Non-pigmented ciliary epithelial cell (primary cell): ENCODE data around the gene RAB24.
"Not testable (repeated sequence)": the region's sequence is repeated elsewhere in the genome, so short reads cannot be mapped to it uniquely, and the experiment has no call there.

Source experiments
- DNase-seq: peaks from one replicate; pipeline ENCODE4 v3.0.0-alpha.2; 2010; ENCODE audit warnings: low read depth

Gene RAB24

DNA sequence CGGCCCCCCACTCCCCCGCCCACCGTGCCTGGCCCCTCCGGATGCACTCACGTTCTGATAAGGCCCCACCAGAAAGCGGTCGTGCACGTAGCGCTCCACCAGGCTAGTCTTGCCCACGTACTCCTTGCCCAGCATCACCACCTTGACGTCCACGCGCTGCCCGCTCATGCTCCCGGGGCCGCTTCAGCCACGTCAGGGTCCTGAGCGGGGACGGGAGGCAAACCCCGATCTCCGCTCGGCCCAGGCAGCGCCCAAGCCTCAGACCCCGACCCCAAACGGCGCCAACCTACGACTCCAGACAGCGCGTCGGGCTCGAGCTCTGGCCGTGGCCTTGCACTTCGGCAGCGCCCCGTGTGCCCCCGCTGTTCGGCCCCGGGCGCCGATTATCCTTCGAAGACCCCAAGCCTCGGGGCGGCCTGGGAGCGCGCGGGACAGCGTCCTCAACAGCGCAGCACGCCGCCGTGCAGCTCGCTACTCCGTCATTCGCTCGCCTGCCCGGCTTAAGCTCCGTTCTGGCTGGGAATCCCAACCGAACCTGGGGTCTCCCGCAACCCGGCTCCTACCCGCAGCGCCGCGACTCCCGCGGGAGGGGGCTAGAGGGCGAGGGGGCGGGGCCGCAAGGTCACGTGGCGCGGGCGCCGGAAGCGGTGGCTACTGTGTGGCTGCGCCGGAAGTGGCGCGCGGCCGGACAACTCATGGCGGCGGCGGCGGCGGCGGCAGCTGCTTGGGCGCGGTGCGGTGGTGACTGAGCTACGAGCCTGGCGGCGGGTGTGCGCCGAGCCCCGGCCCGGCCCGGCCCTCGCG lies at the start of gene RAB24, which contains the start of gene PRELID1:
RAB24 (minus strand) TSS at position 599 of the 804 bp plus-strand sequence; CDS start at position 168, 431 bp downstream.
PRELID1 (plus strand) TSS at position 679 of the 804 bp plus-strand sequence. CDS start 187 bp downstream, outside the sequence.
- DNase-seq = no peak

GRCh38 chr5:177353093-177353492 lies 49.6 kb upstream of the RAB24 start:
- no peak for DNase-seq

- DNase-seq = peak; percentile 86
Observed at GRCh38 chr5:177351392-177352329, 48.1 kb upstream of the RAB24 start, which contains the start of gene LMAN2. LMAN2 (minus strand) TSS chr5:177351668; CDS start chr5:177351647, 21 bp downstream.

DNA sequence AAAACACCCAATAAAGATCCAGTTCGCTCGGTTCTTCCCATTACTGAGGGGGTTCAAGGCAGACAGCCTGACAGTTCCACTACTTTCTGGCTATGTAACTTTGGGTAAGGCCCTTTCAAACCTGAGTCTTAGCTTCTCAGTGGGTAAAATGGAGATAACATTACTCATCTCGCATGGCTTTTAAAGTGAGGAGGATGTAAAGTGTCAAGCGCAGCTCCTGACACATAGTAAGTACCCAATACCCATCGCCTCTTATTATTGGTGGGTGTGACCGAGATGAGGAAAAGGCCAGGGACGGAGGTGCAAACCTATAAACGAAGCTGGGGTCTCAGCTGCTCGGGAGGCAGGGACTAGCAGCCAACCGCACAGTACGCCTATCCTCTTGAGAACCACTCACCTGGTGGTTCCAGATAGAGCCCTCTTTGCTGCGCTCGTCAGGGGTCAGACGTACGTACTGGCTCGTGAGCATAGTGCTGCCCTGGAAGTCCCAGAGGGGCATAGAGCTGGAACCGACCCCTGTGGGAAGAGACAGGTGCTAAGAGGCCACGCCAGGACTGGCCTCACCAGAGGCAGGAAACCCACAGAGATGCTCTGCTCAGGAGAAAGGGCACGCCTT lies 47.4 kb upstream of the RAB24 start:
- DNase-seq = no peak

DNA sequence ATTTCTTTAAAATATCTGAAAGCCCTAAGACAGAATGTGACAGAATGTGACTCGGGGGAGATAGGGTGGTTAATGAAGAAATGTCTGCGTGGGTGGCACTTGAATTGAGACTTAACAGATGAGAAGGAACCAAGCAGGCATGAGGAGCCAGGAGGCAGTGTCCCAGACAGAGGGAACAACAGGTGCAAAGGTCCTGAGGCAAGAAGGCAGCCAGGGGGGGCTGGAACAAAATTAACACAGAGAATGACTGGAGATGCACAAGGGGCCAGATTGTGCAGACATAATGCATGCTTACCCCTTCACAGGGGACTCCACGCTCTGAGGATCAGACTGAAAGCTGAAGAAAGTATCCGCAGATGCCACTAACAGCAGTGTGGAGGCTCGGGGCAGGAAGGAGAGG lies 46.2 kb upstream of the RAB24 start:
- no peak for DNase-seq

DNA sequence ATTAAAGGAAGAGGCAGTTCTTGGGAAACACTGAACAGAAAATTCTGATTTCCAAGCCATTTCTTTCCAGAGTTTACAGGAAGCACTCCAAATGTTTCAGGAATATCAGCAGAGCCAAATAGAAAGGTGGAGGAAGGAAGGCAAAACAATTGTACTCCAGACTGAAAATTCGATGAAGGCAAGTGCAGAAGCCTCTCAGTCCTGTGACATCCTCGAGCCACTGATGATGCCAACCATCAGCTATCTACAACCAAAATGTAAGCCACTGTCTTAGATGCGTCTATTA lies 45.8 kb upstream of the RAB24 start:
- no peak for DNase-seq

GRCh38 chr5:177347699-177348098 lies 44.2 kb upstream of the RAB24 start:
- no peak for DNase-seq

DNA sequence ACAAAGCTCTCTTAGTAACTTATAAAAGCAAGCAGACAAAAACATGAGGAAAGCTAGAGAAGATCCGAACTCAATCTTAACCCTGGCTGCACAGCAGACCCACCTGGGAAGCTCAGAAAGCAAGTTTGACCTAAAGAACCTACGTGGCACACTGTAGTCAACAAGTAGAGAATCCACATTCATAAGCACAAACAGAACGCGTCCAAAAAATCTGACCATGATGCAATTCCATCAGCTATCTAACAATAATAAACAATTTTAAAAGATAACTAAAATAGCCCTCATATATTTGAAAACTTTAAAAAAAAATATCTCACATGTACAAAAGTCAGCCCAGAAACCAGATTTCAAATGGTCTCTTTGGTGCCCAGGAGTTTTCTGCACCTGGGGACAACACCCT lies 43.3 kb upstream of the RAB24 start:
- no peak for DNase-seq

DNA sequence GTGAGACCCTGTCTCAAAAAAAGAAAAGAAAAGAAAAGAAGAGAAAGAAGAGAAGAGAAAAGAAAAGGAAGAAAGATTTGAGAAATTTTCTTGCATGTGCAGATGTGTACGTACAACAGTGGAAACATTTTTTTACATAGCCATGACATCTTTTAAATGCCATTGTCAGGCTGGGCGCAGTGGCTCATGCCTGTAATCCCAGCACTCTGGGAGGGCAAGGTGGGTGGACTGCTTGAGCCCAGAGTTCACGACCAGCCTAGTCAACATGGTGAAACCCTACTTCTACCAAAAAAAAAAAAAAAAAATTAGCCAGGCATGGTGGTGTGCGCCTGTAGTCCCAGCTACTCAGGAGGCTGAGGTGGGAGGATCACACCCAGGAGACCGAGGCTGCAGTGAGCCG lies 41.4 kb upstream of the RAB24 start:
- DNase-seq = no peak

GRCh38 chr5:177343777-177344176 lies 40.3 kb upstream of the RAB24 start:
- DNase-seq = no peak

GRCh38 chr5:177343000-177343399 lies 39.5 kb upstream of the RAB24 start:
- DNase-seq = not testable (repeated sequence)

- DNase-seq = no peak
Observed at GRCh38 chr5:177339107-177339638, 35.7 kb upstream of the RAB24 start.

DNA sequence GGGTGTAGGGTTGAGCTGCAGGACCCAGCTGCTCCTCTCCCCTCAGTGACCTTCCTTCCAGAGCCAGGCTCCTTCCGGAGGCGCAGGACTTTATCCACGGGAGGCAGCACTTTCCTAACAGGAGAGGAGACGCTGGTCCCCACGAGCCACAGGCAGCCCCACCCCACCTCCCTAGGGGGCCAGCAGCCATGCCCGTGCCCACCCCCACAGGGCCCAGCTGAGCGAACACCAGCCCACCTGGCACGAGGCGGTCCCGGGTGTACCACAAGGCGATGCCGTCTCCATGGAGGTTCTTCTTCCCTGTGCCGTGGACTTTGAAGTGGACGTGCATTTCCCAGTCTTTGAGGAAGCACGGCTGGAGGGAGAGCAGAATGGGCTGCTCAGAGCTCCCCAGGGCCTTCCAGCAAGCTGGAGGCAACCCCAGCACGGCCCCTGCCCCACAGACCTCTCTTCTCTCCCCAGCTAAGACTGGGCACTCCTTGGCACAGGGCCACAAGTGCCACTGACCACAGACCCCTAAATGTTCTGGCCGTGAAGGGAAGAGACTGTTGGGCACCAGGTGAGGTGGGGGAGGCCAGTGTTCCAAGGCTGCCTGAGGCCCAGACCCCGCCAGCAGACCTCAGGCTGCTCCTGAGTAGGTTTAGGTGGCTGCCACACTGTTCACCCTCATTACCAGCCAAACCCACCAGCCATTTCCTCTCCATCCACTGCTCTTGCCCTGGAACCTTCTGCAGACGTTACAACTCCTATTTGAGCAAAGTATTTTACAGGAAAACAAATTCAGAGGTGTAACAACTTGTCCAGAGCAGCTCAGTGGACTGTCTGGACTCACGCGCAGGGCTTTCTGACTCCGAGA lies 35.0 kb upstream of the RAB24 start:
- DNase-seq = no peak

DNA sequence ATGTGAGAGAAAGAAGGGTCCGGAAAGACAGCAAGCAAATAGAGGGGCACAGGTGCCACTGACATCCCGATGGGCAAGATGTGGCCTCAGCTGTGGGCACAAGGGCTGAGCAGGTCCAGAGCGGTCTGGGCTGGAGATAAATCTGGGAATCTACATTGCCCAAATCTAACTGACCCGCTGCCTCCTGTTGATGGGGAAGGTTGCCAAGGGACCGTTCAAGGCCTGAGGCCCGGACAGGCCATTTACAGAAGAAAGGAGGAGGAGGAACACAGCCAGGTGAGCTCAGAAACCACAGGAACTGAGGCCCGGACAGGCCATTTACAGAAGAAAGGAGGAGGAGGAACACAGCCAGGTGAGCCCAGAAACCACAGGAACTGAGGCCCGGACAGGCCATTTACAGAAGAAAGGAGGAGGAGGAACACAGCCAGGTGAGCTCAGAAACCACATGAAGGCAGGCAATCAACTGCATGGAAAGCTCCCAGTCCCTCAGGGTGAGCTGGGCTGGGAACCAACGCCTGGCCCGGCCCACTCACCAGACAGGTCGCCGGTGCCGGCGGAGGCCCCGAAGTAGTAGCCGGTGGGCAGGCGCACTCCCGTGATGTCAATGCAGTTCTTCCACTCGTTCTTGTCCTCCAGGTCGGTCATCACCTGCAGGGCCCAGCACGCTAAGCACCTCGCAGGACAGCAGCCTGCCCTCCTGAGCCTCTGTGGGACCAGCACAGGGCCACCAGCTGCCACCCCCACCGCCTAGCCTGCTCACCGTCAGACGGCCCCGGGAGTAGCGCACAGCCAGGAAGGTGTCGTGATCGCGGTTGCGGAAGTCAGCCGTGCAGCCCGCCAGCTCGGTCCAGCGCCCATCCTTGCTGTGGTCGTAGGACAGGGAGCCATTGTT lies 33.3 kb upstream of the RAB24 start:
- no peak for DNase-seq

- no peak for DNase-seq
Observed at GRCh38 chr5:177336112-177336511, 32.6 kb upstream of the RAB24 start.

DNA sequence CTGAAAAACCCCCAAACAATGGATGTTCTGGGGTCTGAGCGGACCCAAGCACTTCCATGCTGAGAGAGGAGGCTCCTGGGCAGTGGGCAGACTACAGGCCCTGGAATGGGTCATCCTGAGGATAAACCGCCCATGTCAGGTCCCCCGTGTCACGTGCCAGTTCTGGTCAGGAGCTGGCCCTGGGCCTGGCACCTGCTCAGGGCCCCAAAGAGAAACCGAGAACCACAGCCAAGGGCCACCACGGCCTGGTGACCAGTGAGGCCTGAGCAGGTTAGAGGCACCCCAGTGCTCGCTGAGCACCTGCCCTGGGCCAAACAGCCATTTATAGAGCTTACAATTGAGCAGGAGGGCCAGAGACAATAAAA lies 32.2 kb upstream of the RAB24 start:
- no peak for DNase-seq

GRCh38 chr5:177334781-177335700 lies 31.5 kb upstream of the RAB24 start:
- DNase-seq = no peak

GRCh38 chr5:177334155-177334551 lies 30.6 kb upstream of the RAB24 start:
- DNase-seq = no peak
